CD4-positive, CD25-positive, alpha-beta regulatory T cell (primary cell): ENCODE measurements around the gene TUBB4B. TPM values are rescaled to one million over a fixed set of nuclear protein-coding genes. Genes with fewer than 3 reads are reported as not detected.
"Not testable (repeated sequence)": the region's sequence is repeated elsewhere in the genome, so short reads cannot be mapped to it uniquely, and the experiment has no call there.

Source experiments
- ATAC-seq, 2 donors: fragments of 150-1000 bp; cut with Tn5 transposase; one replicate each; pipeline ENCODE4 v1.10.0; 2021; ENCODE audit warnings: low read depth in 2 of 2, moderate number of reproducible peaks in 2 of 2, moderate library complexity in 1 of 2
- DNase-seq, 3 donors: peaks; one replicate each; pipeline versions ENCODE4 v3.0.0 to v3.0.0-alpha.2; 2012 to 2022; ENCODE audit warnings: mixed read lengths in 1 of 3
- H3K27ac ChIP-seq: one replicate; pipeline ENCODE4 v1.7.0; 2013; ENCODE audit warnings: mild to moderate bottlenecking, low read length; ENCODE audit not compliant: insufficient read depth, poor library complexity, severe bottlenecking
- H3K27me3 ChIP-seq: one replicate; pipeline ENCODE4 v1.7.0; 2013; ENCODE audit warnings: low read length; ENCODE audit not compliant: control insufficient read depth, insufficient read depth
- H3K36me3 ChIP-seq: one replicate; pipeline ENCODE4 v1.7.0; 2013; ENCODE audit warnings: mild to moderate bottlenecking, low read length, moderate library complexity; ENCODE audit not compliant: control insufficient read depth, insufficient read depth
- H3K4me1 ChIP-seq: 2 replicates; pipeline ENCODE4 v1.7.0; 2013; ENCODE audit warnings: mild to moderate bottlenecking, low read length; ENCODE audit not compliant: insufficient read depth, control insufficient read depth, poor library complexity, severe bottlenecking
- H3K4me3 ChIP-seq: one replicate; pipeline ENCODE4 v1.7.0; 2013; ENCODE audit warnings: low read depth, mild to moderate bottlenecking, low read length, moderate library complexity
- H3K9me3 ChIP-seq, 2 experiments: 1 replicate in 1 of 2; 2 replicates in 1 of 2; pipeline ENCODE4 v1.7.0; 2013; ENCODE audit warnings: low read length in 2 of 2, mild to moderate bottlenecking in 1 of 2, moderate library complexity in 1 of 2; ENCODE audit not compliant: control insufficient read depth in 2 of 2
- H3K27ac Mint-ChIP-seq, 3 donors: one replicate each; pipeline ENCODE4 v1.8.0; 2020 to 2022; ENCODE audit warnings: mild to moderate bottlenecking in 3 of 3, mixed read lengths in 3 of 3, moderate library complexity in 2 of 3
- H3K27me3 Mint-ChIP-seq: one replicate; pipeline ENCODE4 v1.8.0; 2022; ENCODE audit warnings: mild to moderate bottlenecking, mixed read lengths
- H3K36me3 Mint-ChIP-seq: one replicate; pipeline ENCODE4 v1.8.0; 2020; ENCODE audit warnings: mixed read lengths
- H3K4me1 Mint-ChIP-seq, 4 donors: one replicate each; pipeline ENCODE4 v1.8.0; 2020 to 2022; ENCODE audit warnings: mixed read lengths in 4 of 4, mild to moderate bottlenecking in 1 of 4
- H3K4me3 Mint-ChIP-seq, 4 donors: one replicate each; pipeline ENCODE4 v1.8.0; 2020 to 2022; ENCODE audit warnings: mild to moderate bottlenecking in 4 of 4, mixed read lengths in 4 of 4, moderate library complexity in 3 of 4
- H3K9me3 Mint-ChIP-seq, 7 donors: one replicate each; pipeline ENCODE4 v1.8.0; 2020 to 2022; ENCODE audit warnings: mixed read lengths in 7 of 7, mild to moderate bottlenecking in 3 of 7, moderate library complexity in 2 of 7
- polyA plus RNA-seq, 4 donors: library from polyadenylated mRNA; unstranded; fragments of 300-500 nt; fragmentation: Illumina TruSeq; gene quantifications; one replicate each; pipeline ENCODE4 v1.2.3, GENCODE V29; 2021
- total RNA-seq: library from RNA; stranded (reverse); gene quantifications from one replicate; pipeline ENCODE4 v1.2.3, GENCODE V29; 2022

TUBB4B gene
- total and polyA plus RNA-seq, 5 donors from 2014 or later: 56.7 to 100 (median 72.9) TPM

- H3K4me3 Mint-ChIP-seq, H3K27me3 Mint-ChIP-seq, H3K4me1 ChIP-seq, DNase-seq, H3K9me3 ChIP-seq, ATAC-seq, H3K27ac Mint-ChIP-seq, H3K27ac ChIP-seq, H3K9me3 Mint-ChIP-seq, H3K4me1 Mint-ChIP-seq, H3K27me3 ChIP-seq, H3K4me3 ChIP-seq: not testable (repeated sequence)
- H3K36me3 Mint-ChIP-seq: peaks cover 12% of the 10 kb centered on the region
- peaks cover 30% of the 10 kb centered on the region for H3K36me3 ChIP-seq
Observed at GRCh38 chr9:137262173-137262908, 21.3 kb downstream of the TUBB4B start.

GRCh38 chr9:137262909-137263285 lies 21.8 kb downstream of the TUBB4B start:
- H3K9me3 Mint-ChIP-seq: no peaks in the 10 kb centered on the region
- peaks cover 0 to 10% (median 1%) of the 10 kb centered on the region in 4 donors for H3K4me1 Mint-ChIP-seq
- Histone ChIP-seq H3K36me3 (peaks cover 30% of the 10 kb centered on the region), H3K4me3 (no peak overlapping the region), H3K27ac (no peak overlapping the region), H3K27me3 (no peaks in the 10 kb centered on the region), H3K4me1 (no peaks in the 10 kb centered on the region), H3K9me3 (no peaks in the 10 kb centered on the region)
- H3K27ac Mint-ChIP-seq: no peak overlapping the region
- peaks cover 12% of the 10 kb centered on the region for H3K36me3 Mint-ChIP-seq
- no peaks in the 10 kb centered on the region for H3K27me3 Mint-ChIP-seq
- DNase-seq: no peak
- no peak for ATAC-seq
- H3K4me3 Mint-ChIP-seq: no peak overlapping the region

- Mint-ChIP-seq H3K27me3 (no peaks in the 10 kb centered on the region), H3K9me3 (no peaks in the 10 kb centered on the region), H3K36me3 (peaks cover 13% of the 10 kb centered on the region), H3K4me3 (no peak overlapping the region), H3K27ac (no peak overlapping the region), H3K4me1 (peaks cover 0 to 11% (median 1%) of the 10 kb centered on the region in 4 donors)
- DNase-seq: no peak
- Histone ChIP-seq H3K4me3 (no peak overlapping the region), H3K9me3 (no peaks in the 10 kb centered on the region), H3K36me3 (peaks cover 30% of the 10 kb centered on the region), H3K27ac (no peak overlapping the region), H3K27me3 (no peaks in the 10 kb centered on the region), H3K4me1 (no peaks in the 10 kb centered on the region)
- ATAC-seq: no peak
Observed at GRCh38 chr9:137263506-137263905, 22.4 kb downstream of the TUBB4B start.

- no peaks in the 10 kb centered on the region for H3K9me3 ChIP-seq
- Mint-ChIP-seq H3K27ac (no peak overlapping the region), H3K9me3 (no peaks in the 10 kb centered on the region), H3K27me3 (no peaks in the 10 kb centered on the region), H3K4me3 (no peak overlapping the region), H3K36me3 (peaks cover 14% of the 10 kb centered on the region), H3K4me1 (peaks cover 0 to 14% (median 3%) of the 10 kb centered on the region in 4 donors)
- H3K36me3 ChIP-seq: peaks cover 31% of the 10 kb centered on the region
- H3K27me3 ChIP-seq: no peaks in the 10 kb centered on the region
- H3K4me3 ChIP-seq: no peak overlapping the region
- DNase-seq (no peak), ATAC-seq (no peak)
- no peak overlapping the region for H3K27ac ChIP-seq
- H3K4me1 ChIP-seq: no peaks in the 10 kb centered on the region
Observed at GRCh38 chr9:137264067-137264466, 23.0 kb downstream of the TUBB4B start.

- no peak overlapping the region for H3K4me3 Mint-ChIP-seq
- peaks cover 0 to 13% (median 5%) of the 10 kb centered on the region in 4 donors for H3K4me1 Mint-ChIP-seq
- no peak overlapping the region for H3K27ac ChIP-seq
- peaks cover 34% of the 10 kb centered on the region for H3K36me3 ChIP-seq
- H3K27ac Mint-ChIP-seq: no peak overlapping the region
- H3K4me3 ChIP-seq: no peak overlapping the region
- no peaks in the 10 kb centered on the region for H3K27me3 Mint-ChIP-seq
- H3K36me3 Mint-ChIP-seq: peaks cover 19% of the 10 kb centered on the region
- no peaks in the 10 kb centered on the region for H3K27me3 ChIP-seq
- DNase-seq: no peak
- no peaks in the 10 kb centered on the region for H3K9me3 ChIP-seq
- H3K4me1 ChIP-seq: no peaks in the 10 kb centered on the region
- no peaks in the 10 kb centered on the region for H3K9me3 Mint-ChIP-seq
- ATAC-seq: no peak
Observed at GRCh38 chr9:137265496-137266161, 24.5 kb downstream of the TUBB4B start.

GRCh38 chr9:137266162-137266527 lies 25.1 kb downstream of the TUBB4B start:
- Mint-ChIP-seq H3K9me3 (no peaks in the 10 kb centered on the region), H3K4me1 (peaks cover 0 to 13% (median 5%) of the 10 kb centered on the region in 4 donors), H3K27ac (no peak overlapping the region), H3K36me3 (peaks cover 19% of the 10 kb centered on the region), H3K4me3 (no peak overlapping the region), H3K27me3 (no peaks in the 10 kb centered on the region)
- Histone ChIP-seq H3K27ac (no peak overlapping the region), H3K27me3 (no peaks in the 10 kb centered on the region), H3K36me3 (peaks cover 34% of the 10 kb centered on the region), H3K9me3 (no peaks in the 10 kb centered on the region), H3K4me3 (no peak overlapping the region), H3K4me1 (no peaks in the 10 kb centered on the region)
- ATAC-seq (no peak), DNase-seq (no peak)

- no peak for DNase-seq
- no peaks in the 10 kb centered on the region for H3K27me3 Mint-ChIP-seq
- H3K27me3 ChIP-seq: no peaks in the 10 kb centered on the region
- H3K27ac ChIP-seq: no peak overlapping the region
- H3K36me3 Mint-ChIP-seq: peaks cover 15% of the 10 kb centered on the region
- no peak overlapping the region for H3K27ac Mint-ChIP-seq
- H3K4me1 Mint-ChIP-seq: peaks cover 0 to 14% (median 6%) of the 10 kb centered on the region in 4 donors
- H3K9me3 ChIP-seq: no peaks in the 10 kb centered on the region
- H3K4me3 Mint-ChIP-seq: no peak overlapping the region
- peaks cover 34% of the 10 kb centered on the region for H3K36me3 ChIP-seq
- no peaks in the 10 kb centered on the region for H3K9me3 Mint-ChIP-seq
- H3K4me3 ChIP-seq: no peak overlapping the region
- peaks cover 4% of the 10 kb centered on the region for H3K4me1 ChIP-seq
- ATAC-seq: no peak
Observed at GRCh38 chr9:137266585-137267453, 25.7 kb downstream of the TUBB4B start.
